ENCODE measurements around the gene ACAT2.
A peak's percentile ranks its signal among the peaks of the same experiment; 100 is the strongest.
"Not testable (repeated sequence)": the region's sequence is repeated elsewhere in the genome, so short reads cannot be mapped to it uniquely, and the experiment has no call there.

Gene ACAT2

GRCh38 chr6:159761873-159762680 lies at the start of gene ACAT2:
Gene ACAT2 (plus strand): TSS chr6:159762045. CDS start chr6:159762088, 43 bp downstream.
- DNase-seq = peak; percentile 94

- DNase-seq = not testable (repeated sequence)
Measured at GRCh38 chr6:159712389-159712788, 49.5 kb upstream of the ACAT2 start.

GRCh38 chr6:159713984-159714383 lies 47.9 kb upstream of the ACAT2 start:
- DNase-seq = no peak

- DNase-seq = no peak
Measured at GRCh38 chr6:159714404-159714803, 47.4 kb upstream of the ACAT2 start.

- DNase-seq = no peak
Measured at GRCh38 chr6:159715166-159715565, 46.7 kb upstream of the ACAT2 start.

- DNase-seq = no peak
Measured at GRCh38 chr6:159715605-159716004, 46.2 kb upstream of the ACAT2 start.

GRCh38 chr6:159716247-159717096 lies 45.4 kb upstream of the ACAT2 start:
- no peak for DNase-seq

GRCh38 chr6:159718634-159719033 lies 43.2 kb upstream of the ACAT2 start:
- DNase-seq = no peak

GRCh38 chr6:159719287-159719686 lies 42.6 kb upstream of the ACAT2 start:
- DNase-seq = no peak

- peak; percentile 79 for DNase-seq
Measured at GRCh38 chr6:159720708-159721107, 41.1 kb upstream of the ACAT2 start.

GRCh38 chr6:159721981-159722380 lies 39.9 kb upstream of the ACAT2 start:
- DNase-seq = not testable (repeated sequence)

- DNase-seq = no peak
Measured at GRCh38 chr6:159722655-159723054, 39.2 kb upstream of the ACAT2 start.

- DNase-seq = no peak
Measured at GRCh38 chr6:159723259-159723658, 38.6 kb upstream of the ACAT2 start.

- no peak for DNase-seq
Measured at GRCh38 chr6:159724778-159725177, 37.1 kb upstream of the ACAT2 start.

- not testable (repeated sequence) for DNase-seq
Measured at GRCh38 chr6:159725208-159725607, 36.6 kb upstream of the ACAT2 start.

- DNase-seq = no peak
Measured at GRCh38 chr6:159726255-159726917, 35.5 kb upstream of the ACAT2 start.

GRCh38 chr6:159726918-159727716 lies 34.7 kb upstream of the ACAT2 start, which contains the start of gene WTAP:
Gene WTAP (plus strand): TSS chr6:159727506. CDS start chr6:159736266, 8,760 bp downstream.
- DNase-seq = peak; percentile 98

- DNase-seq = no peak
Measured at GRCh38 chr6:159727717-159728445, 34.0 kb upstream of the ACAT2 start.

GRCh38 chr6:159728531-159728964 lies 33.3 kb upstream of the ACAT2 start:
- peak; percentile 34 for DNase-seq

- DNase-seq = peak; percentile 19
Measured at GRCh38 chr6:159729598-159730331, 32.1 kb upstream of the ACAT2 start.

GRCh38 chr6:159730332-159730676 lies 31.5 kb upstream of the ACAT2 start:
- no peak for DNase-seq

All from CD4-positive, alpha-beta T cell treated with Interleukin-10 for 1 hour (primary cell).